Psoas muscle (tissue), 8 donors: Measurements from ENCODE around the gene SOX12. TPM values are rescaled to one million over a fixed set of nuclear protein-coding genes. Genes with fewer than 3 reads are reported as not detected.

Source experiments
- ATAC-seq, 4 donors: fragments of 200-7000 bp; cut with Tn5 transposase; one replicate each; pipeline ENCODE4 v1.9.1; 2020; ENCODE audit warnings: moderate library complexity in 3 of 4, mild to moderate bottlenecking in 2 of 4
- DNase-seq, 2 donors: peaks; one replicate each; pipeline ENCODE4 v3.0.0-alpha.2; 2020
- H3K27ac ChIP-seq: fragments of 200-600 bp; one replicate; pipeline ENCODE4 v1.8.0; 2022
- H3K27me3 ChIP-seq, 3 donors: fragments of 200-600 bp in 1 of 3; one replicate each; pipeline versions ENCODE4 v1.6.1 to v1.8.0; 2013 to 2022; ENCODE audit warnings: low read length in 2 of 3, mild to moderate bottlenecking in 2 of 3, moderate library complexity in 1 of 3; ENCODE audit not compliant: insufficient read depth in 3 of 3
- H3K36me3 ChIP-seq, 2 donors: fragments of 200-600 bp in 1 of 2; one replicate each; pipeline versions ENCODE4 v1.6.1 to v1.8.0; 2013 to 2022; ENCODE audit warnings: low read depth in 1 of 2, mild to moderate bottlenecking in 1 of 2, moderate library complexity in 1 of 2; ENCODE audit not compliant: insufficient read depth in 1 of 2
- H3K4me1 ChIP-seq: fragments of 200-600 bp; one replicate; pipeline ENCODE4 v1.8.0; 2022
- H3K4me3 ChIP-seq: fragments of 200-600 bp; one replicate; pipeline ENCODE4 v1.8.0; 2022; ENCODE audit warnings: mild to moderate bottlenecking
- H3K9me3 ChIP-seq: fragments of 200-600 bp; one replicate; pipeline ENCODE4 v1.8.0; 2022
- CTCF ChIP-seq: fragments of 200-600 bp; IDR thresholded peaks from one replicate; pipeline ENCODE4 v1.8.0; 2022; ENCODE audit warnings: antibody characterized with exemption
- WGBS, 3 donors: extraction: QIAGEN DNeasy Blood & Tissue Kit; methylation state at CpG; one replicate each; pipeline versions ENCODE4 v1.1.6 to v1.1.7; 2013; 5-methylcytosine and 5-hydroxymethylcytosine counted together
- intact Hi-C, 2 donors: fragments of 100-400 bp; cut with DNase I; formaldehyde crosslinking; loops; one replicate each; pipeline versions ENCODE4 v1.11.0 to v1.14.2; 2022
- polyA plus RNA-seq, 3 donors: library from polyadenylated mRNA; stranded (reverse); fragments of 200-250 nt; gene quantifications; one replicate each; pipeline ENCODE4 v1.2.3, GENCODE V29; 2013
- total RNA-seq, 4 donors: library from RNA; stranded (reverse); fragmentation: NEBNext Ultra II Directional in 2 of 4; extraction: Animal tissue kit (Norgen Biotek cat#: 25700) in 2 of 4; gene quantifications; one replicate each; pipeline versions ENCODE4 v1.2.1 to v1.2.4, GENCODE V29; 2021 to 2023
- donor health status: healthy with polysubstance abuse.
- donor health status: DM: no; HTN: no; CAD: no; lungs with moderate emphysema.
- donor health status: Bipolar disorder and iron deficiency.
- donor health status: healthy.
- donor health status: DM: yes; HTN: yes; CAD: no.
- donor health status: DM: no; HTN: no; CAD: no.
- donor health status: DM: no; HTN: no; CAD: no.
- donor health status: DM: yes; HTN: yes; CAD: no.

The SOX12 gene
- total and polyA plus RNA-seq, 7 donors: 1.2 to 5.7 (median 3.6) TPM

GRCh38 chr20:328027-328974 lies 2.9 kb downstream of the SOX12 start:
- peak overlapping the region; percentile 70 for H3K4me3 ChIP-seq
- no peak for DNase-seq
- no peak for ATAC-seq

GRCh38 chr20:328975-329695 lies 3.8 kb downstream of the SOX12 start:
- no peaks in the 10 kb centered on the region for H3K27me3 ChIP-seq
- H3K4me3 ChIP-seq: no peak overlapping the region
- no peak overlapping the region for H3K27ac ChIP-seq
- H3K4me1 ChIP-seq: no peaks in the 10 kb centered on the region
- 54 to 59% (median 58%) methylated on average over 7 of the region's 7 CpGs for WGBS, 3 donors
- no peaks in the 10 kb centered on the region for H3K36me3 ChIP-seq
- no peaks in the 10 kb centered on the region for H3K9me3 ChIP-seq
- DNase-seq: no peak
- intact Hi-C loops: no loop called here
- ATAC-seq: no peak
- TF ChIP-seq CTCF: no peak

More at GRCh38 chr20:328027-328974, 2.9 kb downstream of the SOX12 start:
- no peak for TF ChIP-seq CTCF
- intact Hi-C loops: no loop called here
- no peaks in the 10 kb centered on the region for H3K27me3 ChIP-seq
- no peaks in the 10 kb centered on the region for H3K36me3 ChIP-seq
- peak overlapping the region; percentile 58 for H3K27ac ChIP-seq
- H3K4me1 ChIP-seq: peaks cover 5% of the 10 kb centered on the region
- no peaks in the 10 kb centered on the region for H3K9me3 ChIP-seq
- WGBS, 3 donors: 58 to 66% (median 65%) methylated on average over 29 to 31 of the region's 31 CpGs

GRCh38 chr20:329851-330232 lies 4.5 kb downstream of the SOX12 start:
- Histone ChIP-seq H3K27ac (no peak overlapping the region), H3K36me3 (no peaks in the 10 kb centered on the region), H3K27me3 (no peaks in the 10 kb centered on the region), H3K9me3 (no peaks in the 10 kb centered on the region), H3K4me3 (no peak overlapping the region), H3K4me1 (no peaks in the 10 kb centered on the region)
- DNase-seq (no peak), ATAC-seq (no peak)
- 70 to 76% (median 71%) methylated on average over 4 of the region's 4 CpGs for WGBS, 3 donors
- intact Hi-C loops: loop anchor here in 1 of 2 donors (5.0 to 10.0 kb wide), 2 partner anchors 55 to 123 kb away; no protein-coding TSS in a partner anchor
- no peak for TF ChIP-seq CTCF

GRCh38 chr20:330233-331149 lies 5.1 kb downstream of the SOX12 start:
- Histone ChIP-seq H3K9me3 (no peaks in the 10 kb centered on the region), H3K27me3 (no peaks in the 10 kb centered on the region), H3K4me1 (no peaks in the 10 kb centered on the region), H3K27ac (no peak overlapping the region), H3K36me3 (no peaks in the 10 kb centered on the region), H3K4me3 (no peak overlapping the region)
- ATAC-seq: peak; percentile 48 to 74 (median 63)
- peak; percentile 78 for TF ChIP-seq CTCF
- WGBS, 3 donors: 45 to 55% (median 46%) methylated on average over 16 of the region's 16 CpGs
- peak; percentile 39 to 56 for DNase-seq
- intact Hi-C loops: loop anchor here in 1 of 2 donors (5.0 to 10.0 kb wide), 2 partner anchors 56 to 123 kb away; no protein-coding TSS in a partner anchor
